IMR-90 (cell line): Measurements from ENCODE around the gene ANTXR1. TPM values are rescaled to one million over a fixed set of nuclear protein-coding genes. Genes with fewer than 3 reads are reported as not detected.

ENCODE experiments used
- ATAC-seq: fragments of 200-7000 bp; cut with Tn5 transposase; 2 replicates; pipeline ENCODE4 v1.9.1; 2020; ENCODE audit warnings: low read depth, mild to moderate bottlenecking, moderate library complexity
- Bru-seq: library from RNA; stranded (reverse); fragments of 400-500 nt; gene quantifications from one replicate; lab custom pipeline; 2021; lab: Mats Ljungman, UMichigan
- BruChase-seq, 2 experiments: library from RNA; stranded (reverse); fragments of 400-500 nt; gene quantifications; one replicate each; lab custom pipeline; 2021; lab: Mats Ljungman, UMichigan
- BruUV-seq: library from RNA; stranded (reverse); fragments of 400-500 nt; replicated peaks from 2 replicates; lab custom pipeline; 2021; lab: Mats Ljungman, UMichigan
- CTCF ChIA-PET: fragments of 300-600 bp; formaldehyde crosslinking; extraction: SDS; loops from one replicate; lab custom pipeline; 2021; ENCODE audit warnings: antibody characterized with exemption; lab: Yijun Ruan, JAX
- POLR2A ChIA-PET: fragments of 300-600 bp; sonication (Branson Sonifier 250); formaldehyde crosslinking; loops from one replicate; lab custom pipeline; 2022; ENCODE audit warnings: antibody characterized with exemption; ENCODE audit not compliant: unreplicated experiment; lab: Charles Lee
- DNase-seq: peaks from one replicate; pipeline ENCODE4 v3.0.0; 2013
- H2AFZ ChIP-seq: replicated peaks from 2 replicates; pipeline ENCODE3; 2013; ENCODE audit warnings: low read length, mild to moderate bottlenecking; ENCODE audit not compliant: poor library complexity
- H2AK5ac ChIP-seq: 2 replicates; pipeline ENCODE4 v1.6.1; 2013; ENCODE audit warnings: low read depth, low read length, inconsistent platforms
- H2AK9ac ChIP-seq: replicated peaks from 2 replicates; pipeline ENCODE3; 2013; ENCODE audit warnings: mild to moderate bottlenecking, low read depth, low read length, moderate library complexity; ENCODE audit not compliant: poor library complexity
- H2BK120ac ChIP-seq: 2 replicates; pipeline ENCODE4 v1.6.1; 2013; ENCODE audit warnings: low read depth, low read length, inconsistent platforms
- H2BK15ac ChIP-seq: 3 replicates; pipeline ENCODE4 v1.6.1; 2013; ENCODE audit warnings: low read depth, low read length, inconsistent platforms
- H2BK20ac ChIP-seq: 2 replicates; pipeline ENCODE4 v1.6.1; 2013; ENCODE audit warnings: low read depth, mild to moderate bottlenecking, inconsistent platforms, low read length, moderate library complexity
- H2BK5ac ChIP-seq: 2 replicates; pipeline ENCODE4 v1.6.1; 2013; ENCODE audit warnings: mild to moderate bottlenecking, low read depth, low read length, inconsistent platforms; ENCODE audit not compliant: poor library complexity, severe bottlenecking
- H3K14ac ChIP-seq: replicated peaks from 2 replicates; pipeline ENCODE4 v1.6.1; 2013; ENCODE audit warnings: low read depth, low read length, inconsistent platforms
- H3K18ac ChIP-seq: 2 replicates; pipeline ENCODE4 v1.6.1; 2013; ENCODE audit warnings: low read depth, low read length, control low read depth
- H3K23ac ChIP-seq: 2 replicates; pipeline ENCODE4 v1.6.1; 2013; ENCODE audit warnings: low read depth, low read length, inconsistent platforms
- H3K27ac ChIP-seq: 2 replicates; pipeline ENCODE4 v1.5.1; 2013; ENCODE audit warnings: mild to moderate bottlenecking, control low read depth, low read length; ENCODE audit not compliant: insufficient read depth
- H3K27me3 ChIP-seq: 2 replicates; pipeline ENCODE4 v1.6.1; 2013; ENCODE audit warnings: low read length; ENCODE audit not compliant: control insufficient read depth, insufficient read depth
- H3K36me3 ChIP-seq: 2 replicates; pipeline ENCODE4 v1.6.1; 2013; ENCODE audit warnings: low read length, mixed read lengths; ENCODE audit not compliant: control insufficient read depth, insufficient read depth
- H3K4ac ChIP-seq: 2 replicates; pipeline ENCODE4 v1.6.1; 2013; ENCODE audit warnings: low read depth, low read length, inconsistent platforms
- H3K4me1 ChIP-seq: 2 replicates; pipeline ENCODE4 v1.6.1; 2013; ENCODE audit warnings: low read length, mixed read lengths; ENCODE audit not compliant: control insufficient read depth, insufficient read depth
- H3K4me2 ChIP-seq: 2 replicates; pipeline ENCODE4 v1.6.1; 2013; ENCODE audit warnings: low read depth, mild to moderate bottlenecking, control low read depth, low read length, moderate library complexity
- H3K4me3 ChIP-seq: 2 replicates; pipeline ENCODE4 v1.5.1; 2013; ENCODE audit warnings: low read depth, mild to moderate bottlenecking, control low read depth, low read length, moderate library complexity; ENCODE audit not compliant: insufficient read depth
- H3K56ac ChIP-seq: 2 replicates; pipeline ENCODE4 v1.6.1; 2013; ENCODE audit warnings: low read length, inconsistent platforms; ENCODE audit not compliant: insufficient read depth; ENCODE audit errors: extremely low read depth
- H3K79me1 ChIP-seq, 2 experiments: 2 replicates each; pipeline ENCODE4 v1.6.1; 2013; ENCODE audit warnings: low read length in 2 of 2, inconsistent platforms in 1 of 2, low read depth in 1 of 2
- H3K9ac ChIP-seq: 2 replicates; pipeline ENCODE4 v1.6.1; 2013; ENCODE audit warnings: low read depth, low read length, control low read depth
- H3K9me1 ChIP-seq: 2 replicates; pipeline ENCODE4 v1.6.1; 2013; ENCODE audit warnings: low read length, inconsistent platforms; ENCODE audit not compliant: insufficient read depth
- H3K9me3 ChIP-seq: 2 replicates; pipeline ENCODE4 v1.6.1; 2013; ENCODE audit warnings: low read length; ENCODE audit not compliant: control insufficient read depth, insufficient read depth
- H4K20me1 ChIP-seq: 2 replicates; pipeline ENCODE4 v1.6.1; 2013; ENCODE audit warnings: low read length, inconsistent platforms; ENCODE audit not compliant: insufficient read depth
- H4K5ac ChIP-seq: 2 replicates; pipeline ENCODE4 v1.6.1; 2013; ENCODE audit warnings: mild to moderate bottlenecking, low read depth, low read length, control low read depth
- H4K8ac ChIP-seq, 2 experiments: 2 replicates each; pipeline ENCODE4 v1.6.1; 2013; ENCODE audit warnings: low read depth in 2 of 2, low read length in 2 of 2, control low read depth in 1 of 2, inconsistent platforms in 1 of 2
- H4K91ac ChIP-seq: 2 replicates; pipeline ENCODE4 v1.6.1; 2013; ENCODE audit warnings: low read depth, low read length, inconsistent platforms; ENCODE audit not compliant: insufficient read depth
- POLR2A ChIP-seq: IDR thresholded peaks from 2 replicates; pipeline ENCODE4 v1.6.1; 2012; ENCODE audit warnings: mild to moderate bottlenecking, low read depth, low read length
- SMC3 ChIP-seq: fragments of 150-350 bp; IDR thresholded peaks from 2 replicates; pipeline ENCODE4 v1.6.1; 2016; ENCODE audit warnings: low read depth, mild to moderate bottlenecking, antibody characterized with exemption, low read length, moderate library complexity
- WGBS, 2 experiments: methylation state at CpG; one replicate each; pipeline versions ENCODE4 v1.1.5 to v1.1.7; 2013; ENCODE audit warnings: missing lambda C conversion rate in 2 of 2; ENCODE audit not compliant: insufficient read length in 1 of 2; ENCODE audit errors: extremely low coverage in 2 of 2; 5-methylcytosine and 5-hydroxymethylcytosine counted together
- dilution Hi-C: fragments of 300-500 bp; cut with HindIII; formaldehyde crosslinking; loops from one replicate; pipeline ENCODE4 v1.14.3; 2018; ENCODE audit warnings: low sequenced_read_pairs; ENCODE audit not compliant: unreplicated experiment
- in situ Hi-C: fragments of 300-500 bp; cut with MboI; formaldehyde crosslinking; loops from 3 replicates; pipeline ENCODE4 v1.14.3; 2019; ENCODE audit warnings: low sequenced_read_pairs, inconsistent platforms, mixed read lengths
- intact Hi-C: fragments of 100-400 bp; cut with micrococcal nuclease; formaldehyde crosslinking; loops from 2 replicates; pipeline ENCODE4 v1.10.0; 2022
- long read RNA-seq: library from polyadenylated mRNA; unstranded; transcript quantifications from one replicate; pipeline ENCODE4 v2.0.0, GENCODE V29; 2021; ENCODE audit not compliant: unreplicated experiment
- polyA plus RNA-seq, 3 experiments: library from polyadenylated mRNA; depleted of rRNA; stranded (reverse); fragments of >200 nt; gene quantifications; 2 replicates each; pipeline ENCODE4 v1.2.3, GENCODE V29; 2012; ENCODE audit warnings: low replicate concordance in 1 of 3
- total RNA-seq: library from RNA; depleted of rRNA; stranded (reverse); fragments of >200 nt; gene quantifications from 2 replicates; pipeline ENCODE4 v1.2.3, GENCODE V29; 2012; rRNA removed
- TF ChIP-seq, protein P1 (sequence below): fragments of 150-350 bp; IDR thresholded peaks from 2 replicates; pipeline ENCODE4 v1.6.1; 2016; ENCODE audit warnings: low read depth, mild to moderate bottlenecking, low read length, moderate library complexity, borderline replicate concordance

ANTXR1 gene
- total RNA-seq (27.2 and 29.2 TPM in 2 replicates), polyA plus RNA-seq (2012; rRNA removed) (32.8 and 36.9 TPM in 2 replicates), Bru-seq, nascent RNA (percentile 96 among the genes with signal in this experiment), BruChase-seq, experiment 1, labeled RNA remaining after a 6-hour chase (percentile 90 among the genes with signal in this experiment), BruChase-seq, experiment 2, labeled RNA remaining after a 2-hour chase (percentile 90 among the genes with signal in this experiment)
- polyA plus RNA-seq (2012; cell fraction: cytosol; rRNA removed), result 19.6 and 25.2 TPM in 2 replicates
- 8.1 and 32.8 TPM in 2 replicates for polyA plus RNA-seq (2012; cell fraction: nucleus; rRNA removed; ENCODE audit: low replicate concordance)
- long read RNA-seq, full-length matches to known transcripts, result 34 of 101 reads
- long read RNA-seq, partial matches to known transcripts, result 46 of 101 reads
- long read RNA-seq, other reads (novel, unspliced or antisense), result 21 of 101 reads

- Histone ChIP-seq H3K23ac (peak within 1 kb of the TSS; percentile 94), H3K27me3 (no peaks in the 10 kb centered on the region), H2AK9ac (peak within 1 kb of the TSS; percentile 65), H4K91ac (peak within 1 kb of the TSS; percentile 89), H3K9ac (peak within 1 kb of the TSS; percentile 100), H3K56ac (peak within 1 kb of the TSS; percentile 74), H2BK15ac (peak within 1 kb of the TSS; percentile 90; the same call in 2 of the 3 replicates), H3K4me2 (peak within 1 kb of the TSS; percentile 82), H4K20me1 (peaks cover 22% of the 10 kb centered on the region), H2BK20ac (peak within 1 kb of the TSS; percentile 58; the same call in 1 of the 2 replicates), H3K18ac (peak within 1 kb of the TSS; percentile 98), H2BK120ac (peak within 1 kb of the TSS; percentile 85), H3K9me1 (peaks cover 15% of the 10 kb centered on the region), H3K27ac (peak within 1 kb of the TSS; percentile 89), H3K4ac (peak within 1 kb of the TSS; percentile 89), H4K8ac (peak within 1 kb of the TSS; percentile 67 to 94), H3K36me3 (peaks cover 6% of the 10 kb centered on the region), H3K4me1 (peaks cover 5% of the 10 kb centered on the region), H3K9me3 (no peaks in the 10 kb centered on the region), H2AK5ac (peak within 1 kb of the TSS; percentile 69), H4K5ac (peak within 1 kb of the TSS; percentile 97), H3K4me3 (peak within 1 kb of the TSS; percentile 99), H2AFZ (peak within 1 kb of the TSS; percentile 97), H2BK5ac (peak within 1 kb of the TSS; percentile 77), H3K79me1 (peaks cover 20 to 34% of the 10 kb centered on the region in 2 experiments), H3K14ac (peak within 1 kb of the TSS; percentile 92)
- intact Hi-C loops, result loop anchor here (1.0 to 10.0 kb wide), 4 partner anchors 70 to 698 kb away; partner anchors contain the start of genes APLF and FBXO48
- dilution Hi-C loops, result loop anchor here (25.0 kb wide), 1 partner anchor 299 kb away; no protein-coding TSS in a partner anchor
- 1% methylated on average over 28 of the region's 63 CpGs; no CpG with 5 or more reads in 1 of the 2 experiments for WGBS, 2 experiments
- BruUV-seq, result TSS peak; percentile 76
- CTCF ChIA-PET, result interaction anchor here (0.6 to 1.0 kb wide), 9 partner anchors 11 to 293 kb away, joined by 3 to 4 read pairs (median 3); no protein-coding TSS in a partner anchor
- in situ Hi-C loops, result loop anchor here (5.0 to 10.0 kb wide), 2 partner anchors 162 to 294 kb away; no protein-coding TSS in a partner anchor
- TF ChIP-seq SMC3 (0 out of 2 replicates have a peak, but pooled peaks have one; percentile 1), POLR2A (peak; percentile 53)
- TF ChIP-seq, protein P1, sequence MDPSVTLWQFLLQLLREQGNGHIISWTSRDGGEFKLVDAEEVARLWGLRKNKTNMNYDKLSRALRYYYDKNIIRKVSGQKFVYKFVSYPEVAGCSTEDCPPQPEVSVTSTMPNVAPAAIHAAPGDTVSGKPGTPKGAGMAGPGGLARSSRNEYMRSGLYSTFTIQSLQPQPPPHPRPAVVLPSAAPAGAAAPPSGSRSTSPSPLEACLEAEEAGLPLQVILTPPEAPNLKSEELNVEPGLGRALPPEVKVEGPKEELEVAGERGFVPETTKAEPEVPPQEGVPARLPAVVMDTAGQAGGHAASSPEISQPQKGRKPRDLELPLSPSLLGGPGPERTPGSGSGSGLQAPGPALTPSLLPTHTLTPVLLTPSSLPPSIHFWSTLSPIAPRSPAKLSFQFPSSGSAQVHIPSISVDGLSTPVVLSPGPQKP, result no peak
- peak; percentile 74 for ATAC-seq
- peak; percentile 78 for DNase-seq
- POLR2A ChIA-PET, result interaction anchor here (0.5 kb wide), 1 partner anchor 66 kb away, joined by 3 read pairs; no protein-coding TSS in a partner anchor
Measured at GRCh38 chr2:69013142-69013839, at the start of gene ANTXR1. TSS of gene ANTXR1 (plus strand) at chr2:69013179. CDS start at chr2:69013500, 321 bp downstream.
